T-helper 1 cell treated with Interleukin-12 subunit alpha and Interleukin-12 subunit beta and Interleukin-4 antibody, amounts not matched to agents 30 ng/mL and 1 ng/mL, for 36 hours (primary cell): Measurements from ENCODE around the gene POMT1. TPM values are rescaled to one million over a fixed set of nuclear protein-coding genes. Genes with fewer than 3 reads are reported as not detected.

Experiments used
- intact Hi-C: fragments of 100-400 bp; cut with micrococcal nuclease; formaldehyde crosslinking; loops from one replicate; pipeline ENCODE4 v1.15.1; 2024
- total RNA-seq: library from RNA; stranded (reverse); gene quantifications from 2 replicates; pipeline ENCODE4 v1.2.3, GENCODE V29; 2022

Gene POMT1
- total RNA-seq, 1 donor from 2014 or later: 40.6 TPM

DNA sequence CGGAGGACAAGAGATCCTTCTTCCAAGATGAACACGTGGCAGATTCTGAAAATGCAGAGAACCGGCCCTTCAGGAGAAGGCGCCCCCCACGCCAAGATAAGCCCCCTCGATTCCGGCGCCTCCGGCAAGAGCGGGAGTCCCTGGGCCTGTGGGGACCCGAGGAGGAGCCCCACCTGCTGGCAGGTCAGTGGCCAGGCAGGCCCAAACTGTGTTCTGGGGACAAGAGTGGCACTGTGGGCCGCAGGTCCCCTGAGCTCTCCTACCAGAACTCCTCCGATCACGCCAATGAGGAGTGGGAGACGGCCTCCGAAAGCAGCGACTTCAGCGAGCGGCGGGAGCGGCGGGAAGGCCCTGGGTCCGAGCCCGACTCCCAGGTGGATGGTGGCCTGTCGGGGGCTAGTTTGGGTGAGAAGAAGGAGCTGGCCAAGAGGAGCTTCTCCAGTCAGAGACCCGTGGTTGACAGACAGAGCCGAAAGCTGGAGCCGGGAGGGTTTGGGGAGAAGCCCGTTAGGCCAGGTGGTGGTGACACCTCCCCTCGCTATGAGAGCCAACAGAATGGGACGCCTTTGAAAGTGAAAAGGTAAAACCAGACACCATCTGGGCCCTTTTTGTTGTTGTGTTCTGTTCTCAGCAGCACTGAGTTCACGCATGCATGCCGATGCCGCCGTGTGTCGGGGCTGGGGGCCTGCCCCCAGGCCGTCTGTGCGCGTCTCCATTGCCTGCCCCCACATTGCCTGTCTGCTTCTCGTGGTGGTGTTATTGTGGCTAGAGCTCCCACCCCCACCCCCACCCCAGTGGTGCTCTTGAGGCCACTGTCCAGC is 26.6 kb upstream of the POMT1 start:
- intact Hi-C loops: no loop called here

DNA sequence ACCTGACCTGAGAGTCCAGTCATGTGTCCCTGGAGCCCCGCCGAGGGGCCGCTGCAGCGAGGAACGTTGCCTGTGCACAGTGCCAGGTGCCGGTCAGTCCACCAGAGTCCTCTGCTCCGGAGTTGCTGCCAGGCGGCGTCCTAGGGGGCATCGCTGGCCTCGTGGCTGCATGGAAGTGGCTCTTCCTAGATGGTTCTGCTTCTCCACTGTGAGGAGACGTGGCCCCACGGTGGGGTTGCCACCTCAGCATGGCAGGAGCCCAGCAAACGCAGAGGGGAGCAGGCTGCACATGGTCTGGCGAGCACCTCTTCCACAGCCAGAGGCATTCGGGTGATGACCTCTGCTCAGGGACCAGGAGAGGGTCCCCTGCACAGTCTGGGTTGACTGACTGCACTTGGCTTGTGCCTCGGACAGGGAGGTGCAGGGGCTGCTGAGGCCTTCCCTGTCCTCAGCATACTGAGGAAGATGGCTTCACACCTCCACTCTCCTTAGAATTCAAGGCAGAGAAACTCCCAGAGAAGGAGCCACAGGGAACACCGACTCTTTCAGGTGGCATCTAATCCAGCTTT is 25.9 kb upstream of the POMT1 start:
- intact Hi-C loops: no loop called here

DNA sequence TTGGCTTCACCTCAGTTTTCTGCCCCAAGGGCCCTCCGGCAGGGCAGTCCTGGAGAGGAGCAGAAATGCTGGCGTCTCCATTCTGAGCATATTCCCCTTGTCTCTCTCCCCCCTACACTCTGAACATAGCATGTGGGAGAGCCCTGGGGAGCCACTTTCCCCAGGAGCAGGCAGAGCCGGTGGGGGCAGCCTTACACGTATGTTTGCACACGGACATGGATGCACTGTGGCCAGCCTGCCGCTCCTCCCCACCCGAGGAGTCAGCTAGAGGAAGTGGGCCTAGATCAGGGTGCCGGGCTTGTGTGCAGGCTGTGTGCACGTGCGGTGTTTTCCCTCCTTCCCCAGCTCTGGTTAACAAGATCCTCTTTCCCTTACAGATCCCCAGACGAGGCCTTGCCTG is 25.4 kb upstream of the POMT1 start:
- intact Hi-C loops: no loop called here

DNA sequence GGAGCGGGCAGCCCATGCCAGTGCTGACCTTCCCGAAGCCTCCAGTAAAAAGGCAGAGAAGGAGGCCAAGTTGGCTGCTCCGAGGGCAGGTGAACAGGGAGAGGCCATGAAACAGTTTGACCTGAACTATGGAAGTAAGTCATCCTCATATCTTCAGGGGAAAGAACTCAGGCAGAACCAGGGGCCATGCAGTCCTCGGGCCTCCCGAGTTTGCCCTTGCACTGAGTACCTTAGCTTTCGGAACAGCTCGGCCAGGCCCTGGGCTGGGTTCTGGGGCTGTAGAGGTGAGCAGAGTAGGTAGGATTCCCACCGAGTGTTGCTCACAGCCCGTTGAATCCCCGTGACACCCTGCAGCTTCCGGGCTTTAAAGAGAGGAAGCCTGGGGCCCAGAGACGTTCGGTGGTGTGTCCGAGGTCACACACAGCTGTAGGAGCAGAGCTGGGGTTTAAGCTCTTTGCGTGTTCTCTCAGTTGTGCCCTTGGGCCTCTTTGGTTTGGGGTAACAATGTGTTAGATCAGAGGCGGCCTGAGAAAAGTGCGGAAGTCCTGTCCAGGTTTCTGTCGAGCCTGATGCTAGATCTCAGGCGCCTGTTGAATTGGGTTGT is 24.8 kb upstream of the POMT1 start:
- intact Hi-C loops: loop anchor here (1.0 kb wide), 1 partner anchor 128 kb away; no protein-coding TSS in a partner anchor

DNA sequence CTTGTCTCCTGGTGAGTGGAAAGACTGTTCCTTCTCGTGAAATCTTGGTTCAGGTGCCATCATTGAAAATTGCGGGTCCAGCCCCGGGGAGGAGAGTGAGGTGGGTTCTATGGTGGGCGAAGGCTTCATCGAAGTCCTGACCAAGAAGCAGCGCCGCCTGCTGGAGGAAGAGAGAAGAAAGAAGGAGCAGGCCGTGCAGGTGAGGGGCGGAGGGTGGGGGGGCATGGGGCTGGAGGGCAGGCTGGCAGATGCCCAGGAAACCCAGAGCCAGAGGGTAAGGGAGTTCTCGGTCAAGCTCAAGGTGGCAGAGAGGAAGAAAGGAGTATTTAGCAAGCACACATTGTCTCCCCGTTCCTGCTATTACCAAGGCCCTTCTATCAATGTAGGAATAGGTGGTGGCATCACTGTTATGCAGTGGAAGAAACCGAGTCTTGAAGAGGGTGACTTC is 24.3 kb upstream of the POMT1 start:
- intact Hi-C loops: loop anchor here (1.0 kb wide), 1 partner anchor 128 kb away; no protein-coding TSS in a partner anchor

DNA sequence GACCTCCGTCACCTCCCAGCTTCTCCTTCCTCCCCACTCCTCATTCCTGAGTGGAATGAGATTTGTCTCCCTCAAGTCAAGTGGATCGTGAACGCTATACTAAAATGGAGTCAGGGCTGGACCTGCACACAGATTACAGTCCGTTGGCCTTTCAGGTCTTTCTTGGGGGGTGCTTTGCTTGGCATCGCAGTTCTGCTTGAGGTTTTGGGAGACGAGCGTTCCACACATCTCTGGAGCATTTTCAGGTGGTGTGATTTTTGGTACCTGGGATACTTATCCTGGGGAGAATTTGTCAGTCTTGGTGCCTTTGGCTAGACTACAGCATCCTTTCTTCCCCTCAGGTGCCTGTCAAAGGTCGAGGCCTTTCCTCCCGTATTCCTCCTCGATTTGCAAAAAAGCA is 23.8 kb upstream of the POMT1 start:
- intact Hi-C loops: loop anchor here (1.0 kb wide), 1 partner anchor 129 kb away; no protein-coding TSS in a partner anchor

DNA sequence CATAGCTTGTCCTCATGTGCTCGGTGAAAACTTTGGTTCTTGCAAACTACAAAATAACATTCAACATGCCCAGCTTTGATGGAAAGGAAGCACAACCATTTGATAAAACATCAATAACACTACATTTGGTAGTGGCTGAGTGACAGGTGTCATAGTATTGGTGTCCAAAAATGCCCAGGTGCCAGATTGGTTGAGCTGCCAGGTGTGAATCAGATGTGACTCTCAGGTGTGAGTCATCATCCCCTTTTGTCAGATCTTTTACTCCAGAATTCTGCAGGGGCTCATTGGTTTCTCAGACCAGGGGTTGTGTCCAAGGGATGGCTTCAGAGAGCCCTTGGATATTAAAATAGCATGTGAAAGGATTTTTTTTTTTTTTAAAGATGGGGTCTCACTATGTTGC is 22.5 kb upstream of the POMT1 start:
- intact Hi-C loops: no loop called here

DNA sequence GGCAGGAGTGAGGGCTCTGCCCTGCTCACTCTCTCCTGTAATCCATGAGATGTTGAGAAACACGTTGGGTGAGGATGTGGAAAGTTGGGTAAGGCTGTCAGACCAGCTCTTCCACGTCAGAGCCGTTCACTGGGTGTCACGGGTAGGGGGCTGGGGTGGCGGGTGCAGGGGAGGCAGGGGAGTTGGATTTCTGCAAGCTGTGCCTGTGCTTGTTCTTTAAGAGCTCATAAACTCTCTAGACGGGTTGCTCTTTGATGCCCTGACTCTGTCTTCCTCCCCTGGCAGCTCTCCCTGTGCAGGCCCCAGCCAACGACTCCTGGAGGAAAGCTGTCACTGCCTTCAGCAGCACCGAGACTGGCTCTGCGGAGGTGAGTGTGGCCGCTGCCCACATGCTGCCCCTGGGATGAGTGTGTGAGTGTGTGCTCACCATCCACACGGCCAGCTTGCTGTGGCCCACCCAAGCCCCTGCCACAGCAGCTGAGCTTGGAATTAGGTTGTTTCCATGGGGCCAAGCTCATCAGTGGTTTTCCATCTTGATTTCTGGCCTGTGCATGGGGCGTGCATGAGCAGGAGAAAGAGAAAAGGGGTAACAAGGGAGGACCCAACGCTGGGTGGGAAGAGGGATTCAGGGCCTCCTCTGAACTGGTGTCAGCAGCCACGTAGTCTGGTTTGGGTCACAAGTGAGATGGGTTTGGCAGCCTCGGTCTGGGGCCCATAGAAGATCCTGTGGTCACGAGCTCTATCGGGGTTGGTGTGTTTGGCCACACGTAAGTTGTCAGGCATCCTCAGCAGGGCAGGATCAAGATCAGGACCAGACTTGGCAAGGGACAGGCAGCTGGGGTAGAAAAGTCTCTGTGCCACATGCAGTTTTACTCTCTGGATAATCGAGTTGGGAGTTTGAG is 21.0 kb upstream of the POMT1 start:
- intact Hi-C loops: no loop called here

DNA sequence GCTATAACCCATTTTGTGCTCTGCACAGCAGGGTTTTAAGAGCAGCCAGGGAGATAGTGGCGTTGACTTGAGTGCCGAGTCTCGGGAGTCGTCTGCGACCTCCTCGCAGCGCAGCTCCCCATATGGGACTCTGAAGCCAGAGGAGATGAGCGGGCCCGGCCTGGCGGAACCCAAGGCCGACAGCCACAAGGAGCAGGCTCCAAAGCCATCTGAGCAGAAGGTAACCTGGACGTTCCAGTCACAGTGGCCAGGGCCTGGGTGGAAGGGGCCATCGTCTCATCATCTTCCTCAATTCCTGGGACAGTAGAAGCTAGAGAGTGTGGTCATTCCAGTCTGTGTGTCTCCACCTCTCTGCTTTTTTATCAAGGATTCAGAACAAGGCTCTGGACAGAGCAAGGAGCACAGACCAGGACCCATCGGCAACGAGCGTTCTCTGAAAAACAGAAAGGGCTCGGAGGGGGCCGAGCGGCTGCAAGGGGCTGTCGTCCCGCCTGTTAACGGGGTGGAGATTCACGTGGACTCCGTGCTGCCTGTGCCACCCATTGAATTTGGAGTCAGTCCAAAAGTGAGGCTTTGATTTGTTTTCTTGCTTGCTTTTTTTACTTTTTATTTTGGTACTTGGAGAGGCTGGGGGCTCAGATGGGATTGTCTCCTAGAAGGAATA is 20.2 kb upstream of the POMT1 start:
- intact Hi-C loops: no loop called here

DNA sequence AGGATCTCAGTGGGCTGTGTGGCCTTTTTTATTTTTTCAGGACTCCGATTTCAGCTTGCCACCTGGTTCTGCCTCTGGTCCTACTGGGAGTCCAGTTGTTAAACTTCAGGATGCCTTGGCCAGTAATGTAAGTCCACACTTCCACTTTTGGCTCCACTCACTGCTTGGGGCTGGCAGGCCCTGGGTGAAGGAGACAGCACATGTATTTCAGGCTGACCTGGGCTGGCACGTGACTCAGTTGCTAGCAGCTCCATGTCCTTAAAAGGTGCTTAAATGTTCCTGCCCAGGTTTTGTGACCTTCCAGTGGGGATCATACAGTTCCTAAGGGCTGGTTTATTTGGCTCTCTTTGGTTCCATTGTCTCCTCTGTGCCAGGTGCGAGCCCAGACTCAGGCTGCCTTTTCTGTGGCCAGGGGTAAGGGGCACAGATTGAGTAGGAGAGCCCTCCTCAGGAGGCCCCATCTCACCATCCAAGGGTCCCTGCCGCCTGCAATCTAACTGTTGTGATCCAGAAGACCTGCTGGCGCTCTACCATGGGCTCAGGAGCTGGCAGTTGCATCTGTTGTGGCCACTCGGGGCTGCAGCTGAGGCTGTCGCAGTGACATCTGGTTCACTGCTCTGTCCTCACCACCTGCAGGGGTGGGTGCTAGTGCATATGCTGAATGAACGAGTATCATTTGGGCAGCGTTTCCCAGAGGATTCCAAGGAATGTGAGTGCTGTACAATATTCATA is 19.2 kb upstream of the POMT1 start:
- intact Hi-C loops: no loop called here

DNA sequence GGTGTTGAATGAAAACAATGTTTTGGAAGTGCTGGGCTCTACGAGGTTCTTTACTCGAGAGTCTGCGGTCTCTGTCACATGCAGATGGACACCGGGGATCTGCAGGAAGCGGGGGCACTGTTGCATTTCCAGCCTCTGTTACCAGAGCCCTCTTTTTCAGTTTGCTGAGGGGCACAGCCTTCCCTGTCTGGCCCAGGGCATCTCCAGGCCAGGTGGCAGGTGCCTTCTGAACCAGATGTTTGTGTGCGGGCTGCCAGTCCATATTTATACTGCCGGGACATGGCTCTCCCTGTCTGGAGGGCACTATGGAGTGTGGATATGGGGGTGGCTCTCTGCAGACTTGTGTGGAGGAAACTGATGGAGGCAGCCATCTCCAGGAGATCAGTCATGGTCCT is 18.7 kb upstream of the POMT1 start:
- intact Hi-C loops: no loop called here

DNA sequence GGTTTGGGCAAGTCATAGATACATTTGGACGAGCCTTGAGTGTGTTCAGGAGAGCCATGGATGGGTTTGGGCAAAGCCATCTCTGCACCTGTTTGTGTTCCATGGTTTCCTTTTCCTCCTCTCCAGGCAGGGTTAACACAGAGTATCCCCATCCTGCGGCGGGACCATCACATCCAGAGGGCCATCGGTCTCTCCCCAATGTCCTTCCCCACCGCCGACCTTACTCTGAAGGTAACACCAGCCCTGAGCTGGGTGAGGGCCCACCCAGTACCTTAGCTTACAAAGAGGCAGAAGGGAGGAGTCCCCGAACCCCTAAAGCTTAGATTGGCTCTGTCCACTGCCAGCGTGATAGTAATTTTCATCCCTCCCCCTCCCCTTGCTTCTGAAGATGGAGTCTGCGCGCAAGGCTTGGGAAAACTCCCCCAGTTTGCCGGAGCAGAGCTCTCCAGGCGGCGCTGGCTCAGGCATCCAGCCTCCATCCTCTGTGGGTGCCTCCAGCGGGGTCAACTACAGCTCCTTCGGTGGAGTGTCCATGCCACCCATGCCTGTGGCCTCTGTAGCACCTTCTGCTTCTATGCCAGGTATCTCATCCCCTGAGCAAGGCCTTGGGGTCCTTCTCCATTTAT is 18.0 kb upstream of the POMT1 start:
- intact Hi-C loops: no loop called here

DNA sequence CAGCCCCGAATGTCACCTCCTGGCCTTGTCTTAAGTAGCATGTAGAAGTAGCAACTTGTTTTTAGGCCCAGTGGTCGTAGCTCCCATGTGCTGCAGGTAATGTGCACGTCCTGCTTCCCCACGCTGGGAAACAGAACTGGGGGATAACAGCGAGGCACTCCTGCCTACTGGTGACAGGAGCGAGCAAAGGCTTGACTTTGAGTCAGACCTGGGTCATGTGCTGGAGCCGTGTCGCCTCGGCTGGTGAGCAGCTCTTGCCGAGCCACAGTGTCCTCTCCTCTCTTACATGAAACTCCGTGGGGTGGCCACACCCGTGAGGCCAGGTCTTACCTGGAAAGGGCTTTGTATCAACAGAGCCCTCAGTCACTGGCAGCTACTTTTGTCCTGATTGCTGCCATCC is 17.5 kb upstream of the POMT1 start:
- intact Hi-C loops: no loop called here

DNA sequence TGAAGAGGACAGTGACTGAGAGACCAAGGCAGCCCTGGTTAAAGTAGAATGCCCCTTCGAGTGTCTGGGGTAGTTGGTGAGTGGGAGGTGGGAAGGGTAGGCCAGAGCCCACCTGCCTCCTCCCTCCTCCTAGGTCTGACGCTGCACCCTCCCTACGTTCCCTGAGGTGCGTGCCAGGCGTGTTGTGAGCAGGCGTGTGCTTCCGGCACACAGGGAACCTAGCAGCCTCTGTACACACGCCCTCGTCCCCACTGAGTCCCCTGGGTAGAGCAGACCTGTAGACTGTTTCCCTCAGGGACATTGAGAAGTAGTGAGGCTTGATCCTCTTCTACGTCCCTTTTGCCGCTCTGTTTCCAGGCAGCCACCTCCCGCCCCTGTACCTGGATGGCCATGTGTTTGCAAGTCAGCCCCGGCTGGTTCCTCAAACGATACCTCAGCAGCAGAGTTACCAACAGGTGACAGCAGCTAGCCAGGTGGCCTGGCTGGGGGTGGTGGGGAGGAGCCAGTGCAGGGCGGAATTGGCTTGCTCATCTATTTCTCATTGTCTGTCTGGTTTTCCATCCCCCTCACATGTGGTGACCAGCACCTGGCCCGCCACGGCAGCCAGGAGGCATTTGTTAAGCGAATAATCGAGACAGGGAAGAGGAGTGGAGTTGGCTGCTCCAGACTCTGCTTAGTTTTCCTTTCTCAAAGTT is 16.8 kb upstream of the POMT1 start:
- intact Hi-C loops: no loop called here

DNA sequence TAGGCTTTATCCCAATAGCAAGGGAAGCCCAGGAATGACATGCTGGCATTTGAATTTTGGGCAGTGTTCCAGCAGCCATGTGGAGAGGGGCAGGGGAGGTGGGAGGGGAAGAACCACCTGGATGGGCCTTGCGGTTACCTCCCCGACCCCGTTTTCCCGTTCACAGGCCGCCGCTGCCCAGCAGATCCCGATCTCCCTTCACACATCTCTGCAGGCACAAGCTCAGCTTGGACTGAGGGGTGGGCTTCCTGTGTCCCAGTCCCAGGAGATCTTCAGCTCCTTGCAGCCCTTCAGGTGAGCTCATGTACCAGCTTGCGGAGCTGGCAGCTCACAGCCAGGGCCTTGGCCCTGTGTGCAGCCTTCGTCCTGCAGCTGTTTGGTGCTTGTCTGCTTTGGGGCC is 15.7 kb upstream of the POMT1 start:
- intact Hi-C loops: no loop called here

DNA sequence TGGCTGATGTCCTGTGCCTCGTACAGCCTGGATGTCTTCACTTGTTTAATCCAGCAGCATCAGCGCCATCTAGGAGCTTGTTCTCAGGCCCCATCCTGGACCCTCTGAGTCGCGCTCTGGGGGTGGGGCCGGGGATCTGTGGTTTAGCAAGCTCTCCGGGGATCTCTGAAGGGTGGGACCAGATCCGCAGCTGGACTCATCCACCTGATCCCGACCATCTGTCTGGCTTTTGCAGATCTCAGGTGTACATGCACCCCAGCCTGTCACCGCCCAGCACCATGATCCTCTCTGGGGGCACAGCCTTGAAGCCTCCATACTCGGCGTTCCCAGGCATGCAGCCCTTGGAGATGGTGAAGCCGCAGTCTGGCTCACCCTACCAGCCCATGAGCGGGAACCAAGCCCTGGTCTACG is 15.1 kb upstream of the POMT1 start:
- intact Hi-C loops: no loop called here

DNA sequence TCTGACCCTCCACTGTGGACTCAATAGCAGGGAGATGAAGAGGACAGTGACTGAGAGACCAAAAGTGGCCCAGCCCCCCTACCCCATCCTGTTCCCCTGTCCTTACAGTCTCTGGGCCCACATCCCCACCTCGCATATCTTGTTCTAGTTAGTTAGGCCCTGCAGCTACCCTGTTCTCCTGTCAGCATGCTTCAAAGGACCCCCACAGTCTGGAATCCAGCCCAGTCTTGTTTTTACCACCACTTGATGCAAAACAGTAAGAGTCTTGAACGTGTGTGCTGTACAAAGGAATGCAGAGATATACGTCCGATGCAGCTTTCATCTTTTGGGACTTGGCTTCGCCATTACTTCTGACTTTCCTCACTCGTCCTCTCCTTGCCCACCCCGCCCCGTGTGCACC is 12.2 kb upstream of the POMT1 start:
- intact Hi-C loops: no loop called here

DNA sequence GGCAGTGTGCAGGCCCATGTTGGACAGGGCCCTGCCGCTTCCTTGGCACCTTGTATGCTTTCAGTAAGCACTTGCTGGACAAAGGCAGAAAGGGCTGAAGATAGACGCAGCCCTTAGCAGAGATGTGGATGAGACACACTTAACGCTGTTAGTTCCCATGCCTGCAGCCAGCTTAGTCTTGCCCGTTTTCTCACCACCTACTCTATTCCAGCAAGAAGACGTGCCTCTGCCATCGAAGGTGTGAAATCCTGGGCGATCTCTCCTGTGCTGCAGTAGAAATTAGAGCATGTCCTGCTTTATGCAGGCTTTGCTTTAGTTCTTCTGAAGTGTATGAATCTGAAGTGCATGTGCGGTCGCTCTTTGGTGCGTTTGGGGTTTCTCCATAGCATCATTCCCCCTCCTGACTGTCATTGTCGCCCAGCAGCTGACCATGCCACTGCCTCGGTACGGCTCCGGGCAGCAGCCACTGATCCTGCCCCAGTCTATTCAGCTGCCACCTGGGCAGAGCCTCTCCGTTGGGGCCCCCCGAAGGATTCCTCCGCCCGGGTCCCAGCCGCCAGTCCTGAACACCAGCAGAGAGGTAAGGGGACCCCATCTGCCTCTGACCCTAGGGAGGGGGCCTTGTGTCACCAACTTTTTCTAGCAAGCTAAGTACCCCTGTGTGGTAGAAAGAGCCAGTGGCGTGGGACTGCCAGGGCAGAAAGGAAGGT is 11.6 kb upstream of the POMT1 start:
- intact Hi-C loops: no loop called here

DNA sequence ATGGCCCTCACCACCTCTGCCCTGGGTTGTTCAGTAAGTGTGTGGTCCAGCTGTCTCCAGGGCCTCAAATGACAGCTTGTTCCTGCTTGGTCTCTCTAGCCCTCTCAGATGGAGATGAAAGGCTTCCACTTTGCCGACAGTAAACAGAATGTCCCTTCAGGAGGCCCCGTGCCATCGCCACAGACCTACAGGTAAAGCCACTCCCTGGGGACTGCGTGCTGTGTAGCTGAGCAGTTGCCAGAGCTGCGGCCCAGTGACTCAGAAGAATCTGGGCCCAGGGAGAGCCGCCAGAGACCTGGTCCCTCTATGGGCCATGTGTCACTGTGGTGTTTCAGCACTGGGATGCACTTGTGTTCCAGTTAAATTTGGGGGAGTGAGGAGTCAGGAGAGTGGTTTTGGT is 10.6 kb upstream of the POMT1 start:
- intact Hi-C loops: no loop called here
